Measurements from ENCODE around the gene XCR1. TPM values are rescaled to one million over a fixed set of nuclear protein-coding genes. Genes with fewer than 3 reads are reported as not detected.
"Not testable (repeated sequence)": the region's sequence is repeated elsewhere in the genome, so short reads cannot be mapped to it uniquely, and the experiment has no call there.

The XCR1 gene
- total RNA-seq, 1 donor from 2014 or later: not detected

- POLR2A ChIA-PET: no interaction called here
- CTCF ChIA-PET: interaction anchor here (1.2 kb wide), 1 partner anchor 19 kb away, joined by 4 read pairs; no protein-coding TSS in a partner anchor
- peaks cover 21% of the 10 kb centered on the region for H3K4me1 Mint-ChIP-seq
- H3K9me3 Mint-ChIP-seq: no peaks in the 10 kb centered on the region
- intact Hi-C loops (cut with micrococcal nuclease): no loop called here
- TF ChIP-seq CTCF (IDR thresholded peaks at IDR 0.05): no peak
- DNase-seq: no peak
- no peaks in the 10 kb centered on the region for H3K27me3 Mint-ChIP-seq
- ATAC-seq (ENCODE audit: low read depth): no peak
- no peaks in the 10 kb centered on the region for H3K36me3 Mint-ChIP-seq (ENCODE audit: low read depth)
- no peak overlapping the region for H3K4me3 Mint-ChIP-seq
- H3K27ac Mint-ChIP-seq: no peak overlapping the region
Measured at GRCh38 chr3:46058981-46059380, 31.7 kb upstream of the XCR1 start.

GRCh38 chr3:46057716-46058115 is 30.4 kb upstream of the XCR1 start:
- H3K36me3 Mint-ChIP-seq (ENCODE audit: low read depth): no peaks in the 10 kb centered on the region
- ATAC-seq (ENCODE audit: low read depth): no peak
- TF ChIP-seq CTCF (IDR thresholded peaks at IDR 0.05): no peak
- peaks cover 21% of the 10 kb centered on the region for H3K4me1 Mint-ChIP-seq
- H3K27me3 Mint-ChIP-seq: peaks cover 2% of the 10 kb centered on the region
- no peaks in the 10 kb centered on the region for H3K9me3 Mint-ChIP-seq
- intact Hi-C loops (cut with micrococcal nuclease): no loop called here
- no peak for DNase-seq
- POLR2A ChIA-PET: no interaction called here
- CTCF ChIA-PET: no interaction called here
- no peak overlapping the region for H3K27ac Mint-ChIP-seq
- no peak overlapping the region for H3K4me3 Mint-ChIP-seq

GRCh38 chr3:46056686-46057085 is 29.4 kb upstream of the XCR1 start:
- ChIA-PET POLR2A (no interaction called here), CTCF (no interaction called here)
- TF ChIP-seq CTCF (IDR thresholded peaks at IDR 0.05): no peak
- Mint-ChIP-seq H3K4me1 (peaks cover 21% of the 10 kb centered on the region), H3K9me3 (no peaks in the 10 kb centered on the region), H3K36me3 (ENCODE audit: low read depth) (no peaks in the 10 kb centered on the region), H3K4me3 (no peak overlapping the region), H3K27ac (no peak overlapping the region), H3K27me3 (peaks cover 8% of the 10 kb centered on the region)
- intact Hi-C loops (cut with micrococcal nuclease): no loop called here
- no peak for ATAC-seq (ENCODE audit: low read depth)
- no peak for DNase-seq

GRCh38 chr3:46053761-46054515 is 26.7 kb upstream of the XCR1 start:
- CTCF ChIA-PET; H3K9me3 Mint-ChIP-seq; H3K36me3 Mint-ChIP-seq (ENCODE audit: low read depth); POLR2A ChIA-PET; ATAC-seq (ENCODE audit: low read depth); H3K4me3 Mint-ChIP-seq; H3K27ac Mint-ChIP-seq; intact Hi-C loops (cut with micrococcal nuclease); DNase-seq; H3K4me1 Mint-ChIP-seq: not testable (repeated sequence)
- peaks cover 25% of the 10 kb centered on the region for H3K27me3 Mint-ChIP-seq

- H3K4me1 Mint-ChIP-seq; H3K4me3 Mint-ChIP-seq; H3K9me3 Mint-ChIP-seq; H3K36me3 Mint-ChIP-seq (ENCODE audit: low read depth); CTCF ChIA-PET; H3K27ac Mint-ChIP-seq; DNase-seq; intact Hi-C loops (cut with micrococcal nuclease); ATAC-seq (ENCODE audit: low read depth); POLR2A ChIA-PET: not testable (repeated sequence)
- H3K27me3 Mint-ChIP-seq: peaks cover 25% of the 10 kb centered on the region
Measured at GRCh38 chr3:46053265-46053664, 26.0 kb upstream of the XCR1 start.

- POLR2A ChIA-PET: no interaction called here
- Mint-ChIP-seq H3K36me3 (ENCODE audit: low read depth) (no peaks in the 10 kb centered on the region), H3K9me3 (no peaks in the 10 kb centered on the region), H3K4me3 (no peak overlapping the region), H3K27me3 (peaks cover 28% of the 10 kb centered on the region), H3K27ac (no peak overlapping the region), H3K4me1 (no peaks in the 10 kb centered on the region)
- DNase-seq (no peak), ATAC-seq (ENCODE audit: low read depth) (no peak)
- intact Hi-C loops (cut with micrococcal nuclease): no loop called here
- no peak for TF ChIP-seq CTCF (IDR thresholded peaks at IDR 0.05)
- CTCF ChIA-PET: no interaction called here
Measured at GRCh38 chr3:46052531-46052930, 25.2 kb upstream of the XCR1 start.
